ENCODE measurements around the gene GUCY2C.

DNA sequence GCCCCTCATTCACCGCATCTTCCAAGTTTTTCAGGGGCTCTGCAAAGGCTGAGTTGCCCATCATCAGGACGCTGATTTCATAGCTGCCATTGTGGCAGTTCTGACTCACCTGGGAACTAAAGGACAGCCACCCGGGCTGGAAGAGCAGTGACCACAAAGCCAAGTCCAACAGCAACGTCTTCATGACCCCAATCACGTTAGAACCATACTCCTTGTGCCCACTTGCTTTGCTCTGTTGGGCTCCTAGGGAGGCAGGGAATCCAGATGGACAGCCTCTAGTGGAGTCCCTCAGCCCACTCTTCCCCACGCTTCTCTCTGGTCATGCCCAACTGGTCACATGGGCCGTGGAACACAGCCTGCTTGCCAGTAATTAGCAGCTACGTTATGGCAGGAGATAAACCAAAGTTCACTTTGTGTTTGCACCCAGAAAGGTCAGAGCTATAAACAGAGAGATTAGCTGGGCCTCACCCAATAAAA lies at the start of gene GUCY2C:
- TF ChIP-seq, protein P1, sequence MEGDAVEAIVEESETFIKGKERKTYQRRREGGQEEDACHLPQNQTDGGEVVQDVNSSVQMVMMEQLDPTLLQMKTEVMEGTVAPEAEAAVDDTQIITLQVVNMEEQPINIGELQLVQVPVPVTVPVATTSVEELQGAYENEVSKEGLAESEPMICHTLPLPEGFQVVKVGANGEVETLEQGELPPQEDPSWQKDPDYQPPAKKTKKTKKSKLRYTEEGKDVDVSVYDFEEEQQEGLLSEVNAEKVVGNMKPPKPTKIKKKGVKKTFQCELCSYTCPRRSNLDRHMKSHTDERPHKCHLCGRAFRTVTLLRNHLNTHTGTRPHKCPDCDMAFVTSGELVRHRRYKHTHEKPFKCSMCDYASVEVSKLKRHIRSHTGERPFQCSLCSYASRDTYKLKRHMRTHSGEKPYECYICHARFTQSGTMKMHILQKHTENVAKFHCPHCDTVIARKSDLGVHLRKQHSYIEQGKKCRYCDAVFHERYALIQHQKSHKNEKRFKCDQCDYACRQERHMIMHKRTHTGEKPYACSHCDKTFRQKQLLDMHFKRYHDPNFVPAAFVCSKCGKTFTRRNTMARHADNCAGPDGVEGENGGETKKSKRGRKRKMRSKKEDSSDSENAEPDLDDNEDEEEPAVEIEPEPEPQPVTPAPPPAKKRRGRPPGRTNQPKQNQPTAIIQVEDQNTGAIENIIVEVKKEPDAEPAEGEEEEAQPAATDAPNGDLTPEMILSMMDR (IDR thresholded peaks at IDR 0.05; ENCODE audit: low read depth, low read length) = no peak
- TF ChIP-seq EZH2phosphoT487 (IDR thresholded peaks at IDR 0.05; ENCODE audit: low read depth) = no peak

All from OCI-LY3 (cell line).